Measurements from ENCODE around the gene PGBD1. TPM values are rescaled to one million over a fixed set of nuclear protein-coding genes. Genes with fewer than 3 reads are reported as not detected.
"Not testable (repeated sequence)": the region's sequence is repeated elsewhere in the genome, so short reads cannot be mapped to it uniquely, and the experiment has no call there.

PGBD1 gene
- total RNA-seq, 1 donor from 2014 or later: 13.8 TPM

DNA sequence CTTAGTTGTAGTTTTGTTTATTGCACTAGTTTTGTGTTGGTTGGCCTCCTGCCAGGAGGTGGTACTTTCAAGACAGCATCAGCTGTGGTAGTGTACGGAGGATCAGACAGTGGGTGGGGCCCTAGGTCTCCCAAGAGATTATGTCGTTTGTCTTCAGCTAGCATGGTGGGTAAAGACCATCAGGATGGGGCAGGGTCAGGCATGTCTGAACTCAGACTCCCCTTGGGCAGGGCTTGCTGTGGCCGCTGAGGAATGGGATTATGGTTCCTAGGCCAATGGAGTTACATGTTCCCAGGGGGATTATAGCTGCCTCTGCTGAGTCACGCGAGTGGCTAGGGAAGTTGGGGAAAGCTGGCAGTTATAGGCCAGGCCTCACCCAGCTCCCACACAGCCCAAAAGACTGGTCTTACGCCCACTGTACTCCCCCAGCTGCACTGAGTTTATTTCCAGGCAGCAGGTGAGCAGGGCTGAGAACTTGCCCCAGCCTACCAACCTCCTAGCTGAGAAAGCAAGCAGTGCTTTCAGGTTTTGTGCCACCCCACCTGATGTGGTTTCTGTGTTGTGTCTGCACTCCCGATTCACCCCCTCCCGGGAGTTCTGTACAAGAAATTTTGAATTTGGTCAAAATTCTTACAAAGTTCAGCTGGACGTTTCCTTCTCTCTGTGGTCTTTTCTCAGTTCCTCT is 29.9 kb downstream of the PGBD1 start:
- Histone ChIP-seq H3K4me3 (no peak overlapping the region), H2AFZ (replicated peaks) (no peak overlapping the region), H3K9me3 (ENCODE audit: low read depth) (no peaks in the 10 kb centered on the region), H3F3A (ENCODE audit: low read depth) (no peaks in the 10 kb centered on the region), H3K36me3 (no peaks in the 10 kb centered on the region), H3K27ac (no peak overlapping the region), H3K79me2 (ENCODE audit: low read depth) (no peaks in the 10 kb centered on the region), H4K20me1 (ENCODE audit: low read depth) (no peaks in the 10 kb centered on the region), H3K9ac (no peak overlapping the region), H3K27me3 (no peaks in the 10 kb centered on the region), H3K4me2 (no peak overlapping the region), H3K4me1 (no peaks in the 10 kb centered on the region)
- Mint-ChIP-seq H3K4me3 (no peak overlapping the region), H3K36me3 (peaks cover 13% of the 10 kb centered on the region), H3K27ac (no peak overlapping the region), H3K9me3 (peaks cover 13% of the 10 kb centered on the region), H3K4me1 (no peaks in the 10 kb centered on the region), H3K27me3 (ENCODE audit: insufficient read depth, low read depth) (no peaks in the 10 kb centered on the region)
- TF ChIP-seq EZH2phosphoT487 (IDR thresholded peaks at IDR 0.05): no peak
- no peak for TF ChIP-seq EZH2 (IDR thresholded peaks at IDR 0.05)
- TF ChIP-seq, protein P1, sequence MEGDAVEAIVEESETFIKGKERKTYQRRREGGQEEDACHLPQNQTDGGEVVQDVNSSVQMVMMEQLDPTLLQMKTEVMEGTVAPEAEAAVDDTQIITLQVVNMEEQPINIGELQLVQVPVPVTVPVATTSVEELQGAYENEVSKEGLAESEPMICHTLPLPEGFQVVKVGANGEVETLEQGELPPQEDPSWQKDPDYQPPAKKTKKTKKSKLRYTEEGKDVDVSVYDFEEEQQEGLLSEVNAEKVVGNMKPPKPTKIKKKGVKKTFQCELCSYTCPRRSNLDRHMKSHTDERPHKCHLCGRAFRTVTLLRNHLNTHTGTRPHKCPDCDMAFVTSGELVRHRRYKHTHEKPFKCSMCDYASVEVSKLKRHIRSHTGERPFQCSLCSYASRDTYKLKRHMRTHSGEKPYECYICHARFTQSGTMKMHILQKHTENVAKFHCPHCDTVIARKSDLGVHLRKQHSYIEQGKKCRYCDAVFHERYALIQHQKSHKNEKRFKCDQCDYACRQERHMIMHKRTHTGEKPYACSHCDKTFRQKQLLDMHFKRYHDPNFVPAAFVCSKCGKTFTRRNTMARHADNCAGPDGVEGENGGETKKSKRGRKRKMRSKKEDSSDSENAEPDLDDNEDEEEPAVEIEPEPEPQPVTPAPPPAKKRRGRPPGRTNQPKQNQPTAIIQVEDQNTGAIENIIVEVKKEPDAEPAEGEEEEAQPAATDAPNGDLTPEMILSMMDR (IDR thresholded peaks at IDR 0.05): no peak
- peak; percentile 39 for DNase-seq (ENCODE audit: low spot score)

DNA sequence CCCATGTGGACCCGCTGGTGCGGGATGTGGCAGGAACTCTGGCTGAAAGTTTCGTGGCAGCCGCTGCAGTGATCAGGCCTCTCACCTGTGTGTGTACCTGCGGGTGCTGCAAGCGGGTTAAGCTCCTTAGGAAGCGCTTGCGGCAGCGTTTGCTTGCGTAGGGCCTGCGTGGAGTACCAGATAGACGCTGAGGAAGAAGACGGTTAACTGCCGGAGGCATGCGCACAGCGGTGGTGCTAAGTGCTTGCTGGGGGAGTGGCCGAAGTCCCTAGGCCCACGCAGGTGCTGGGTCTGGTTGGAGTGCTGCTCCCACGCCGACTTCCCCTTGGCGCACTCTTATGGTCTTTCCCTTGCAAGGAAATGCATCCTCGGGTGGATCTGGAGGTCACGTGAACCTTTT is 31.6 kb downstream of the PGBD1 start:
- DNase-seq (ENCODE audit: low spot score): no peak
- H3K9ac ChIP-seq: no peak overlapping the region
- H3K4me2 ChIP-seq: no peak overlapping the region
- no peaks in the 10 kb centered on the region for H3K36me3 ChIP-seq
- H4K20me1 ChIP-seq (ENCODE audit: low read depth): no peaks in the 10 kb centered on the region
- no peaks in the 10 kb centered on the region for H3K4me1 Mint-ChIP-seq
- H3K36me3 Mint-ChIP-seq: peaks cover 13% of the 10 kb centered on the region
- peaks cover 8% of the 10 kb centered on the region for H3K9me3 Mint-ChIP-seq
- no peaks in the 10 kb centered on the region for H3K27me3 ChIP-seq
- no peaks in the 10 kb centered on the region for H3K27me3 Mint-ChIP-seq (ENCODE audit: insufficient read depth, low read depth)
- H3F3A ChIP-seq (ENCODE audit: low read depth): no peaks in the 10 kb centered on the region
- H3K4me3 Mint-ChIP-seq: no peak overlapping the region
- no peak overlapping the region for H3K4me3 ChIP-seq
- no peaks in the 10 kb centered on the region for H3K9me3 ChIP-seq (ENCODE audit: low read depth)
- no peak overlapping the region for H3K27ac ChIP-seq
- H3K4me1 ChIP-seq: no peaks in the 10 kb centered on the region
- H3K27ac Mint-ChIP-seq: no peak overlapping the region
- no peaks in the 10 kb centered on the region for H3K79me2 ChIP-seq (ENCODE audit: low read depth)
- TF ChIP-seq EZH2phosphoT487 (IDR thresholded peaks at IDR 0.05) (no peak), EZH2 (IDR thresholded peaks at IDR 0.05) (no peak)
- TF ChIP-seq, protein P1 (IDR thresholded peaks at IDR 0.05): no peak
- no peak overlapping the region for H2AFZ ChIP-seq (replicated peaks)

DNA sequence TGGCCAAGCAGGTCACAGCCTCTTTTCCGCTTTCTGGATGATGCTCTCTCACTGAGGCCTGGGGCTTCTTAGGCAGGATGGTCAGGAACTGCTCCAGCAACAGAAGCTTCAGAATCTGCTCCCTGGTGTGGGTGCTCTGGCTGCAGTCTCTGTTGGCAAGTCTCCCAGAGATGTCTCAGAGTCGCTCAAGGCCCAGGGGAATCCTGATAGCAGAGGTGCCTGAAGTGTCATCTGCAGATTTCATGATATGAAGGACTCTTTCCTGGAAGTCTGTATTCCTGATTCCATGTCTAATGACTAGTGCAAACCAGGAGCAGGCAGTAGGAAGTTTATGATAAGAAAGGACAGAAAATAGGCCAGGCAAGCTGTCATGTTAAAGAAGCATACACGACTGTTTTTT is 34.3 kb downstream of the PGBD1 start:
- Histone ChIP-seq H3F3A (ENCODE audit: low read depth) (no peaks in the 10 kb centered on the region), H3K9ac (no peak overlapping the region), H3K27me3 (no peaks in the 10 kb centered on the region), H2AFZ (replicated peaks) (no peak overlapping the region), H3K4me3 (no peak overlapping the region), H3K36me3 (no peaks in the 10 kb centered on the region), H3K4me2 (no peak overlapping the region), H3K4me1 (no peaks in the 10 kb centered on the region), H3K9me3 (ENCODE audit: low read depth) (no peaks in the 10 kb centered on the region), H3K79me2 (ENCODE audit: low read depth) (no peaks in the 10 kb centered on the region), H3K27ac (no peak overlapping the region), H4K20me1 (ENCODE audit: low read depth) (no peaks in the 10 kb centered on the region)
- Mint-ChIP-seq H3K4me1 (no peaks in the 10 kb centered on the region), H3K36me3 (peaks cover 11% of the 10 kb centered on the region), H3K4me3 (no peak overlapping the region), H3K9me3 (no peaks in the 10 kb centered on the region), H3K27ac (no peak overlapping the region), H3K27me3 (ENCODE audit: insufficient read depth, low read depth) (no peaks in the 10 kb centered on the region)
- TF ChIP-seq EZH2 (IDR thresholded peaks at IDR 0.05): no peak
- no peak for TF ChIP-seq EZH2phosphoT487 (IDR thresholded peaks at IDR 0.05)
- TF ChIP-seq, protein P1 (IDR thresholded peaks at IDR 0.05): no peak
- no peak for DNase-seq (ENCODE audit: low spot score)

DNA sequence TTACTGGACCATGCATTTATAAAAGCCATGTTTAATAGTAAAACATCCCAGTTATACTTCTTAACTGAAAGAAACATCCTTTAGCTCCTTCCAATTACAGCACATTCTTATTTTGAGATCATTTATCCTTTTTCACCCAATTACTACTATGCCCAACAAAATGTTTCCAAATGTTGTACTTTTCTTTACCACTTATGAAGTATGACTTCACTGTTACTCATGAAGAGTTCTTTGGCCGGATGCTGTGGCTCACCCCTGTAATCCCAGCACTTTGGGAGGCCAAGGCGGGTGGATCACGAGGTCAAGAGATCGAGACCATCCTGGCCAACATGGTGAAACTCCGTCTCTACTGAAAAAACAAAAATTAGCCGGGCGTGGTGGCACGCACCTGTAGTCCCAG is 36.5 kb downstream of the PGBD1 start:
- not testable (repeated sequence) for H3K36me3 ChIP-seq; H3K27ac ChIP-seq; H3K36me3 Mint-ChIP-seq; H4K20me1 ChIP-seq (ENCODE audit: low read depth); H3K27me3 Mint-ChIP-seq (ENCODE audit: insufficient read depth, low read depth); H3K9me3 Mint-ChIP-seq; H3K4me1 Mint-ChIP-seq; H3K27me3 ChIP-seq; H3K27ac Mint-ChIP-seq; H3K9me3 ChIP-seq (ENCODE audit: low read depth); H3K4me2 ChIP-seq; H3K4me1 ChIP-seq; H3K79me2 ChIP-seq (ENCODE audit: low read depth); H3F3A ChIP-seq (ENCODE audit: low read depth); H3K9ac ChIP-seq; H3K4me3 Mint-ChIP-seq; H2AFZ ChIP-seq (replicated peaks); DNase-seq (ENCODE audit: low spot score); H3K4me3 ChIP-seq

Data from neural progenitor cell (in vitro differentiated cells).